GM19324 (cell line): Measurements from ENCODE around the gene USP34.
"Not testable (repeated sequence)": the region's sequence is repeated elsewhere in the genome, so short reads cannot be mapped to it uniquely, and the experiment has no call there.

ENCODE experiments used
- ATAC-seq: cut with Tn5 transposase; IDR thresholded peaks from one replicate; pipeline ENCODE4 v1.9.1; 2021; ENCODE audit warnings: mild to moderate bottlenecking, moderate library complexity; ENCODE audit not compliant: unreplicated experiment, low FRiP score

The USP34 gene, protein sequence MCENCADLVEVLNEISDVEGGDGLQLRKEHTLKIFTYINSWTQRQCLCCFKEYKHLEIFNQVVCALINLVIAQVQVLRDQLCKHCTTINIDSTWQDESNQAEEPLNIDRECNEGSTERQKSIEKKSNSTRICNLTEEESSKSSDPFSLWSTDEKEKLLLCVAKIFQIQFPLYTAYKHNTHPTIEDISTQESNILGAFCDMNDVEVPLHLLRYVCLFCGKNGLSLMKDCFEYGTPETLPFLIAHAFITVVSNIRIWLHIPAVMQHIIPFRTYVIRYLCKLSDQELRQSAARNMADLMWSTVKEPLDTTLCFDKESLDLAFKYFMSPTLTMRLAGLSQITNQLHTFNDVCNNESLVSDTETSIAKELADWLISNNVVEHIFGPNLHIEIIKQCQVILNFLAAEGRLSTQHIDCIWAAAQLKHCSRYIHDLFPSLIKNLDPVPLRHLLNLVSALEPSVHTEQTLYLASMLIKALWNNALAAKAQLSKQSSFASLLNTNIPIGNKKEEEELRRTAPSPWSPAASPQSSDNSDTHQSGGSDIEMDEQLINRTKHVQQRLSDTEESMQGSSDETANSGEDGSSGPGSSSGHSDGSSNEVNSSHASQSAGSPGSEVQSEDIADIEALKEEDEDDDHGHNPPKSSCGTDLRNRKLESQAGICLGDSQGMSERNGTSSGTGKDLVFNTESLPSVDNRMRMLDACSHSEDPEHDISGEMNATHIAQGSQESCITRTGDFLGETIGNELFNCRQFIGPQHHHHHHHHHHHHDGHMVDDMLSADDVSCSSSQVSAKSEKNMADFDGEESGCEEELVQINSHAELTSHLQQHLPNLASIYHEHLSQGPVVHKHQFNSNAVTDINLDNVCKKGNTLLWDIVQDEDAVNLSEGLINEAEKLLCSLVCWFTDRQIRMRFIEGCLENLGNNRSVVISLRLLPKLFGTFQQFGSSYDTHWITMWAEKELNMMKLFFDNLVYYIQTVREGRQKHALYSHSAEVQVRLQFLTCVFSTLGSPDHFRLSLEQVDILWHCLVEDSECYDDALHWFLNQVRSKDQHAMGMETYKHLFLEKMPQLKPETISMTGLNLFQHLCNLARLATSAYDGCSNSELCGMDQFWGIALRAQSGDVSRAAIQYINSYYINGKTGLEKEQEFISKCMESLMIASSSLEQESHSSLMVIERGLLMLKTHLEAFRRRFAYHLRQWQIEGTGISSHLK (N-terminal part only)

DNA sequence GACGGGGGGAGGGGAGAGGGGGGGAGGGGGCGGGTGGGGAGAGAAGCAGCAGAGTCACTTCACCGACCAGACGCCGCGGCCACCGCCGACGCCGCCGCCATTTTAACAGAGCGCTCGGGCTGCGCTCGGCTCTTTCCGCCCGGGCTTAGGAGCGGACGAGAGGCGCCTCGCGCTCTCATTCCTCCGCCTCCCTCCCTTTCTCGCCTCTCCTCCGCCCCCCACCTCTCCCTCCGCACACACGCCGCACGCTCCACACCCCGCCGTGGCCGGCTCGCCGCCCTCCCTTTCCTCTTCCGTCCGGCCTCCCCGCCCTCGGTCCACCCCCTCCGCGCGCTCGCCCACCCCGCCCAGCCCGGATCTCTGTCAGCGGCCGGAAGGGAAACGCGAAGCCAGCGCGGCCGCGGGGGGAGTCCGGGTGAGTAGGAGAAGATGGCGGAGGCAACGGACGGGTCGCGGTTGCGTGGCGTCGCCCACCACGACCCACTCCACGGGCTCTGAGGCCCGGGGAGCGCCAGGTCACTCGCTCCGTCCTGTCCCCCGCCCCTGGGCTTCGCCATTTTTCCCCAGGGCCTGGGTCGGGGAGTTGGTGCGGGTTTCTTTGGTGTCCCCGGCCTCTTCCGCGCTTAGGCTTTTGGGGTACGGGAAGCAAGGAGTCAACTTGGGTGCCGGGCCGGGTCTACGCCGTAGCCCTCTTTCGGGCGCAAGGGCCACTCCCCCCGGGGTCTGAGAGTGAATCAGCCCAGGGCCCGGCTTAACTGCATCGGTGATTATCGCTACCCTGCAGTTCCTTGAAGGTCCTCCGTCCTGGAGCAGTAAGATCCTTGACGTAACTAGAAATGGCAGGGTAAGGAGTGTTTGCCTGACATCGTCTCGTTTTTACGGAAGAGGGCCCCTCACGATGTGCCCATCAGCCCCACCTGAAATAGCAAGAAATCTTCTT lies at the start of gene USP34:
USP34 (minus strand) TSS at position 123 of the 940 bp plus-strand sequence. CDS start 395 bp downstream, outside the sequence.
- peak; percentile 80 for ATAC-seq

DNA sequence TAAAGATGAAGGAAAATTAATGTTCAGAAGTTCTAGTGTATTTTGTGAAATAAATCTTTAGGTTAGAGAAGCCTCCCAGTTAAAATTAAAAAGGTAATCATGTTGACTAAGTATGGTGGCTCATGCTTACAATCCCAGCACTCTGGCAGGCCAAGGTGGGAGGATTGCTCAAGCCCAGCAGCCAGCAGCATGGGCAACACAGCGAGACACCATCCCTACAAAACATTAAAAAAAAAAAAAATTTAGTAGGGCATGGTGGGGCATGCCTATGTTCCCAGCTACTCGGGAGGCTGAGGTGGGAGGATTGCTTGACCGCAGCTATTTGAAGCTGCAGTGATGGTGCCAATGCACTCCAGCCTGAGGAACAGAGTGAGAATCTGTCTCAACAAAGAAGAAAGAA lies 49.4 kb upstream of the USP34 start:
- ATAC-seq = no peak

DNA sequence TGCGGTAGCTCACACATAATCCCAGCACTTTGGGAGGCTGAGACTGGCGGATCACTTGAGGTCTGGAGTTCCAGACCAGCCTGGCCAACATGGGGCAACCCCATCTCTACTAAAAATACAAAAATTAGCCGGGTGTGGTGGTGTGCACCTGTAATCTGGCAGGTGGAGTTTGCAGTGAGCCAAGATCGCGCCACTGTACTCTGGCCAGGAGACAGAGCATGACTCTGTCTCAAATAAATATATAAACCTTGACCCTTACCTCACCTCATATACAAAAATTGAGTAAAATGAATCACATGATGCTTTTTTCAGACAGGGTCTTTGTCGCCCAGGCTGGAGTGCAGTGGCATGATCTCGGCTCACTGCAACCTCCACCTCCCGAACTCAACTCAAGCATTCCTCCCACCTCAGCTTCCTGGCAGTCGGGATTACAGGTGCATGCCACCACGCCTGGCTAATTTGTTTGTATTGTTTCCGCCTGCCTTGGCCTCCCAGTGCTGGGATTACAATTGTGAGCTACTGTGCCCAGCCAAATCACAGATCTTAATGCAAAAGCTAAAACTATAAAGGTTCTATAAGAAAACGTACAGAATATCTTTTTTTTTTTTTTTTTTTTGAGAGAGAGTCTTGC lies 42.0 kb upstream of the USP34 start:
- ATAC-seq = no peak

DNA sequence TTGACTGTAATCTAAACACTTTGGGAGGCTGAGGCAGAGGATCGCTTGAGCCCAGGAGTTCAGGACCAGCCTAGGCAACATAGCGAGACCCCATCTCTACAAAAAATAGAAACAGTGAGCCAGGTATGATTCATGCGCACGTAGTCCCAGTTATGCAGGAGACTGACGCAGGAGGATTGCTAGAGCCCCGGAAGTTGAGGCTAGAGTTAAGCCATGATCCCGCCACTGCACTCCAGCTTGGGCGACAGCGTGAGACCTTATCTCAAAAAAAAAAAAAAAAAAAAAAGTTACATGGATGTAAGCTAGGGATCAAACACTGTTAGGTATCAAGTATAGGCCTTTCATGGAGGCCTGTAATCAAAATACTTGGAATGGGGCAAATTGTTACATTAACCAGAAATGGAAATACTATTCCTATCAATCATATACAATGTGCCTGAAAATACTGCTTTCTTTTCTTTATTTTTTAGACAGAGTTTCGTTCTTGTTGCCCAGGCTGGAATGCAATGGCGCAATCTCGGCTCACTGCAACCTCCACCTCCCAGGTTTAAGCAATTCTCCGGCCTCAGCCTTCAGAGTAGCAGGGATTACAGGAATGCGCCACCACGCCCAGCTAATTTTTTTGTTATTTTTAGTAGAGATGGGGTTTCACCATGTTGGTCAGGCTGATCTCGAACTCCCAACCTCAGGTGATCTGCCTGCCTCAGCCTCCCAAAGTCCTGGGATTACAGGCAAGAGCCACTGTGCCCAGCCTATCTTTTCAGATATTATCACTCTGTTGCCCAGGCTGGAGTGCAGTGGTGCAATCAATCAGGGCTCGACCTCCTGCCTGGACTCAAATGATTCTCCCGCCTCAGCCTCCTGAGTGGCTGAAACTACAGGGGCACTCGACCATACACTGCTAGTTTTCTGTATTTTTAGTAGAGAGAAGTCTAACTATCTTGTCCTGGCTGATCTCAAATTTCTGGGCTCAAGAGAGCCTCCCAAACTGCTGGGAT lies 40.1 kb upstream of the USP34 start:
- no peak for ATAC-seq

DNA sequence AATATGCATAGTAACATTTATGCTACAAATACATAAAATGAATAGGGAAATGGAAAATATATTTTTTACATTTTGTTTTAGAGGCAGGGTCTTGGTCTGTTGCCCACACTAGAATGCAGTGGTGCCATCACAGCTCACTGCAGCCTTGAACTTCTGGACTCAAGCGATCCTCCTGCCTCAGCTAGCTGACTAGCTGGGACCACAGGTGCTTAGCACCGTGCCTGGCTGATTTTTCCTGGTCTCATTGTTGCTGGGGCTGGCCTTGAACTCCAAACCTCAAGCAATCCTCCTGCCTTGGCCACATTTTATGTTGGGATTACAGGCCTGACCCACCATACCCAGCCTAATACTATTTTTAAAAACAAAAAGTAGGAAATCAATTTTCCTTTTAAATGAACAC lies 34.1 kb upstream of the USP34 start:
- no peak for ATAC-seq

DNA sequence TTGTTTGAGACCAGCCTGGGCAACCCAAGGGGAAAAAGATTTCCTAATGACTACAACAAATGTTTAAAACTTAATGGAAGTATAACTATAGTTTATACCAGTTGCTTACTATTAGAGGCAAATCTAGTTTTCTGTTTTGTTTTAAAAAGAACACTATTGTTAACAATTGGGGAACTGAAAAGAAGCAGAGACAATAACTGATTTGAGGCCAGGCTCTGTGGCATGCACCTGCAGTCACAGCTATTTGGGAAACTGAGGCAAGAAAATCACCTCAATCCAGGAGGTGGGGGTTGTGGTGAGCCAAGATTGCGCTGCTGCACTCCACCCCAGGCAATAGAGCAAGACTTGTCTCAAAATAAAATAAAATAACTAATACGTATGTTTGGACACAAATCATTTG lies 28.2 kb upstream of the USP34 start:
- no peak for ATAC-seq

DNA sequence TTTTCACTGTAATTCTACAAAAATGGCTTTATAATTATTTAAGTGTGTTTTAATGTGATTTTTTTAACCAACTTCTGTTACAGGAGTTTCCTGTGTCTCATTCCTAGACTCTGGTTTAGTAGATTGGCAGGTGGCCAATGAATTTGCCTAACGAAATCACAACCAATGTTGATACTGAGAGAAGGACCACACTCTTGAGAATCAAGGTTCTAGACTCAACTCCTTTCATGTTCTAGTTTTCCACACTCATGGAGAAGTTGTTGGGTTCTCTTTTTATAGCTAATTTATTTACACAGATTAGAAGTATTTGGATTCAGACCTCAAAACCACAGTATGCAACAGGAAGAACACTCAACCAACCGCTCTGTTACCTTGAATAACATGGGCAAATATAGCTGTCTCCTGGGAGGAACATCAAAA lies 22.6 kb upstream of the USP34 start:
- no peak for ATAC-seq

DNA sequence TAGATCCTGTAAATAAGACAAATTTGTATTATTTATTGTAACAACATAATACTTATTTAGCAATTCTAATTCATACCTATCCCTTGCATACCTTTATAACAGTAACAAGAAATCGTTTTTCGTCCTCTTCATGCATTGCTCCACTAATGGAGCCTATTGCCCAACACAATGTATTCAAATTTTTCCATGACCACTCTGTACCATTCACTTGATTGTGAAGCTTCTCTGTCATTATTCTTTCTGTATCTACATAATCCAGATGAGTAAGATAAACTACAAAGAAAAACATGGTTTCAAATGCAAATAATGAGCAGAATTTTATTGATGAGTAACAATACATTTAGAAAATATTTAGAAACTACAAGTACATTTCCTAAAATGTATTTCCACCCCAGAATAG lies 21.6 kb upstream of the USP34 start:
- ATAC-seq = no peak

DNA sequence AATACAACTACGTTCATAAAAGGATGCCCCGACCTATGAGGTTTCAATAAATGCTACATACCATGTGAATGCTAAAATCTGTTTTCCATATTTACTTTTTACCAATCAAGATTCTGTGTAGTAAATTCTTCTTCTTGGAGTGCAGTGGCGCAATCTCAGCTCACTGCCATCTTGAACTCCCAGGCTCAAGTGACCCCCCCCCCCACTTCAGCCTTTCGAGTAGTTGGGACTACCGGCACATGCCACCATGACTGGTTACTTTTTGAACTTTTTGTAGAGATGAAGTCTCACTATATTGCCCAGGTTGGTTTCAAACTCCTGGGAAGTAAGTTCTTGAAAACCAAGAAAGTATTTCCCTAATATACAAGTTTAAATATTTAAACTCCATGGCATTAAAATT lies 14.4 kb upstream of the USP34 start:
- ATAC-seq = no peak

DNA sequence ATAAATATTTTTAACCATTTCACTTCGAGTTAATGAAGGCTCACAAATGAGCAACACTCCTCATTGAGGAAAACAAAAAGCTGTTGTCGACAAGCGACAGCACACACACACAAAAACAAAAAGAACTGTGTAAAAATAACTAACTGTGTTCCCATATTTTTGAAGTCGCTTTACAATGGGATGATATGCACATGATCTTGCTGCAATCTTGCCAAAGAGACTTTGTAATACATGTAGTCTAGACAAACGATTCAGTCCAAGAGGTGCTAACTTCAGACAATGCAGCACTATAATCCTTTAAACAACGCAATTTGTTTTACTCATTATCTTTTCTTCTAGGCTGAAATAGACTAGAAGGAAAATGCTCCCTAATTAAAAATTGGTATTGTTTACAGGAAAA lies 7.2 kb upstream of the USP34 start:
- no peak for ATAC-seq

DNA sequence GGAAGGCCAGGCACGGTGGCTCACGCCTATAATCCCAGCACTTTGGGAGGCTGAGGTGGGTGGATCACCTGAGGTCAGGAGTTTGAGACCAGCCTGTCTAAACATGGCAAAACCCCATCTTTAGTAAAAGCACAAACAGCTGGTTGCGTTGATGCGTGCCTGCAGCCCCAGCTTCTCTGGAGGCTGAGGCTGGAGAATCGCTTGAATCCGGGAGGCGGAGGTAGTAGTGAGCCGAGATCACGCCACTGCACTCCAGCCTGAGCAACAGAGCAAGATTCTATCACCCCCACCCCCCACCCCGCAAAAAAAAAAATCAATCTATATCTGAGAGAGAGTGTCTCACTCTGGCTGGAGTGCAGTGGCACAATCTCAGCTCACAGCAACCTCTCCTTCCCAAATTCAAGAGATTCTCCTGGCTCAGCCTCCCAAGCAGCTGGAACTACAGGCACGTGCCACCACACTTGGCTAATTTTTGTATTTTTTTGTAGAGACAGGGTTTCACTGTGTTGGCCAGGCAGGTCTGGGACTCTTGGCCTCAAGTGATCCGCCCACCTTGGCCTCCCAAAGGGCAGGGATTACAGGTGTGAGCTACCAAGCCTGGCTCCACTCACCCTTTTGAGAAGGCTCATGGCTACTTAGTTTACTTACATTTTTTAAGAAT lies 6.2 kb upstream of the USP34 start:
- not testable (repeated sequence) for ATAC-seq

DNA sequence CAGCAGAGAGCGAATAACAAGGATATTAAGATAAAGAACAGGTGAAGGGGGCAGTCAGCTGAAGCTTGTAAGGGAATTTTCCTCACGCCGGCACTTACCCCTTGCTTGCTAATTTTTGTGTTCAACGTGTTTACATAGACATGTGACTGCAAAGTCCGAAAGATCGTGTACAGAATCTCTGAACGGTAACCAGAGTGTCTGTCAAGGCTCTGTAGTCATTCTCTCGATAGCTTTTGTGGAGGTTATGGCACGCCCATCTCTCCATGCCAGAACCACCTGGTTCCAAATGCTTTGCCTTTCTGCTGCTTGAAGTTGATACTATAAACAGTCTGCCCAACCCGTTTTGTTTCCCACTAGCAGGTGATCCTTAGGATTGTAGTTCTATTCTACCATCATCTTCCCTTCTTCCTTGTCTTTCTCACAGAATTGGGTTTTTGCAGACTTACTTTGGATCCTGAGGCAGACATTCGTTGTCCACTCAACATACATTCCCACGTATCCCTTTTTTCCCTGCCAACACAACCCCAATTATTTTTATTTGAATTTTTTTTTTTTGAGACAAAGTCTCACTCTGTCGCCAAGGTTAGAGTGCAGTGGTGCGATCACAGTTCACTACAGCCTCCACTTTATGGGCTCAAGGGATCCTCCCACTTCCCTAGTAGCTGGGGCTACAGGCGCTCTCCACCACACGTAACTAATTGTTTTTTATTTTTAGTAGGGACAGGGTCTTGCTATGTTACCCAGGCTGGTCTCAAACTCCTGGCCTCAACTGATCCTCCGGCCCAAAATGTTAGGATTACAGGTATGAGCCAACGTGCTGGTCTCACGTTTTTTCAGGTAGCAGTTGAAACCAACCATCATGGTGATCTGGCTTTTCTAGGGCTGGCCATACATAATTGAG lies 1.3 kb upstream of the USP34 start:
- no peak for ATAC-seq

DNA sequence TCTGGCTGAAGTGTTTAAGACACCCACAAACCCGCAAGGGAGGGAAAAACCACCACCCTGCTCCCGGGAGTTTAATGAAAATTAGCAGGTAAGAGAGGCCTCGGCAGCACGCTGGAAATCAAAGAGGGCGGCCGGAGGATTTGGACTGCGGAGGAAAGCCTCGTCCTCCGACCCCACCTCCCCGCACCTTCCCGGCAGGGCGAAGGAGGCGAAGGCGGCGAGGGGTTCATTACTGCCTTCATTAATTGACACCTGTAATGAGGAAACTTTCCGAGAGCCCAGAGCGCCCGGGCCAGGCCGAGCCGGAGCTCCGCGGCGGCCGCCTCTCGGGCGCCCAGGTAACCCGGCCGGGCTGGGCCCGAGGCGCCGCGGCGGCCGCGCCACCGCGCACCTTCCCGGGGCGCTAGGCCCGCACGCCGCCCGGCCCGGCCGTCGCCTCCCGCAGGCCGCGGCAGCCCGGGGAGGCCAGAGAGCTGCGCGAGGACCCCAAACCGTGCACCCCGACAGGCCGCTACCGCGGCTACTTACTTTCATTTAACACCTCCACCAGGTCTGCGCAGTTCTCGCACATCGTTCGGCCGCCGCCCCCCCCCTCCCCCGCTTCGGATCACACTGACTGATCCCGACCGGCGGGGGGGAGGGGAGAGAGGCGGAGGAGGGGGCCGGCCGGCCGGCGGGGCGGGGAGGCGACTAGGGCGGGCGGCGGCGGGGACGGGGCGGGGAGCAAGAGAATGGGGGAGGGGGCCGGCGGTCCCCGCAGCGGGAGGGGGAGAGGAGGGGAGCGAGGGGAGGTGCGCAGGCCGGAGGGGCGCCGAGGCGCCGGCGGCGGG lies 550 bp downstream of the USP34 start:
- ATAC-seq = peak; percentile 41

DNA sequence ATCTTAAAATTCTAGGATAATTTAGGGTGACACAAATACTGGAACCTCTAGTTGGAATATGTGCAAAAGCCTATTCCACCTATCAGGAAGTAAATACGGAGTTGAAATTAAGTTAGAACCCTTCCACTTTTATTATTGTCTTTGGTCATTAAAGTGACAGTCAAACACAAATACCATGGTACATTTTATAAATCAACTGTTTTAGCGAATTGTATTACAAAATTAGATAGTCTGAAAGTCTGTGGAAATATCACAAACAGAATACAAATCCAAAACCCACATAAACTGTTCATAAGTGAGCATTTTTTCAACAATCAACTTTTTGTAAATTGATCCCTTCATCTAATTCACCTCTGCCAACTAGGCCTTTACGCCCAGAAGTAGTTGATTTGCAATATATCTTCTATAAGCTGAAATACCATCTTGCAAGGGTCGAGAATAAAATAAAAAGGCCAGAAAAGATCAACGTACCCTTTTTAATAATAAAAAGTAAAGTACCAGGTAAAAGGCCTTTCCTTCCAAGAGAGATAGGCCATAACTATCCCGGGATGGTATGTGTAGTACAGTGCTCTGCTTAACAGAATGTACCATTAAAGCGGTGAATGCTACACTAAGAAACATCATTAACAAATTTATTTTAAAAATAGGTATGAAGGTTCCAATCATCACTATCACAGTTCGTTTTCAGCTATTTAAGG lies 1.3 kb downstream of the USP34 start:
- ATAC-seq = no peak

DNA sequence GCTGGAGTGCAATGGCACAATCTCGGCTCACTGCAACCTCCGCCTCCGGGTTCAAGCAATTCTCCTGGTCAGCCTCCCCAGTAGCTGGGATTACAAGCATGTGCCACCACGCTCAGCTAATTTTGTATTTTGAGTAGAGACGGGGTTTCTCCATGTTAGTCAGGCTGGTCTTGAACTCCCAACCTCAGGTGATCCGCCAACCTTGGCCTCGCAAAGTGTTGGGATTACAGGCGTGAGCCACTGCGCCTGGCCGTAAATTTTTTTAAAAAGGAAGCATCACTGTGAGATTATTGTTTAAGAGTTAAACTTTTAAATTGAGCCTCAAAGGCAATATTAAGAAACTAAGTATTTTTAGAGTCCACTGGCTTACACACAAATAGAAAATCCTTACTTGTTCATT lies 2.7 kb downstream of the USP34 start:
- ATAC-seq = not testable (repeated sequence)
